ENCODE measurements around the gene MTARC1.

Gene MTARC1

GRCh38 chr1:220806408-220806807 is 19.7 kb downstream of the MTARC1 start:
- no peak for DNase-seq (ENCODE audit: low read depth in 2 of 2)

GRCh38 chr1:220807726-220808125 is 21.0 kb downstream of the MTARC1 start:
- no peak for DNase-seq (ENCODE audit: low read depth in 2 of 2)

- no peak for DNase-seq (ENCODE audit: low read depth in 2 of 2)
These were observed 21.9 kb downstream of the MTARC1 start for GRCh38 chr1:220808345-220809186.

GRCh38 chr1:220809187-220809550 is 22.5 kb downstream of the MTARC1 start:
- no peak for DNase-seq (ENCODE audit: low read depth in 2 of 2)

- DNase-seq (ENCODE audit: low read depth in 2 of 2): no peak
These were observed 23.0 kb downstream of the MTARC1 start for GRCh38 chr1:220809704-220810103.

- peak; percentile 38 to 43 for DNase-seq (ENCODE audit: low read depth in 2 of 2)
These were observed 23.5 kb downstream of the MTARC1 start for GRCh38 chr1:220810179-220810653.

- DNase-seq (ENCODE audit: low read depth in 2 of 2): no peak
These were observed 24.2 kb downstream of the MTARC1 start for GRCh38 chr1:220810963-220811362.

- DNase-seq (ENCODE audit: low read depth in 2 of 2): no peak
These were observed 25.0 kb downstream of the MTARC1 start for GRCh38 chr1:220811695-220812094.

GRCh38 chr1:220812308-220812707 is 25.6 kb downstream of the MTARC1 start:
- DNase-seq (ENCODE audit: low read depth in 2 of 2): no peak

- no peak for DNase-seq (ENCODE audit: low read depth in 2 of 2)
These were observed 26.3 kb downstream of the MTARC1 start for GRCh38 chr1:220813013-220813412.

GRCh38 chr1:220815409-220815808 is 28.7 kb downstream of the MTARC1 start:
- DNase-seq (ENCODE audit: low read depth in 2 of 2): no peak

- DNase-seq (ENCODE audit: low read depth in 2 of 2): no peak
These were observed 31.2 kb downstream of the MTARC1 start for GRCh38 chr1:220817907-220818306.

GRCh38 chr1:220818421-220819173 is 31.9 kb downstream of the MTARC1 start:
- DNase-seq (ENCODE audit: low read depth in 2 of 2): no peak

- no peak for DNase-seq (ENCODE audit: low read depth in 2 of 2)
These were observed 32.8 kb downstream of the MTARC1 start for GRCh38 chr1:220819467-220820026.

GRCh38 chr1:220824031-220824989 is 37.6 kb downstream of the MTARC1 start:
- no peak for DNase-seq (ENCODE audit: low read depth in 2 of 2)

GRCh38 chr1:220825819-220826551 is 39.3 kb downstream of the MTARC1 start:
- no peak for DNase-seq (ENCODE audit: low read depth in 2 of 2)

- no peak for DNase-seq (ENCODE audit: low read depth in 2 of 2)
These were observed 40.0 kb downstream of the MTARC1 start for GRCh38 chr1:220826729-220827128.

- no peak for DNase-seq (ENCODE audit: low read depth in 2 of 2)
These were observed 40.9 kb downstream of the MTARC1 start for GRCh38 chr1:220827445-220828178.

- no peak for DNase-seq (ENCODE audit: low read depth in 2 of 2)
These were observed 41.4 kb downstream of the MTARC1 start for GRCh38 chr1:220828179-220828490.

GRCh38 chr1:220828950-220829586 is 42.4 kb downstream of the MTARC1 start:
- DNase-seq (ENCODE audit: low read depth in 2 of 2): no peak

Measured in activated CD8-positive, alpha-beta memory T cell treated with anti-CD3 and anti-CD28 coated beads for 4 hours (primary cell).